ENCODE data around the gene SEMA3D. TPM values are rescaled to one million over a fixed set of nuclear protein-coding genes. Genes with fewer than 3 reads are reported as not detected.
A peak's percentile ranks its signal among the peaks of the same experiment; 100 is the strongest.

Gene SEMA3D
- total and polyA plus RNA-seq, 2 donors (not counting 3 experiments of a cell fraction or from before 2014, with no cell fraction given) = 9.9 to 10.3 TPM

DNA sequence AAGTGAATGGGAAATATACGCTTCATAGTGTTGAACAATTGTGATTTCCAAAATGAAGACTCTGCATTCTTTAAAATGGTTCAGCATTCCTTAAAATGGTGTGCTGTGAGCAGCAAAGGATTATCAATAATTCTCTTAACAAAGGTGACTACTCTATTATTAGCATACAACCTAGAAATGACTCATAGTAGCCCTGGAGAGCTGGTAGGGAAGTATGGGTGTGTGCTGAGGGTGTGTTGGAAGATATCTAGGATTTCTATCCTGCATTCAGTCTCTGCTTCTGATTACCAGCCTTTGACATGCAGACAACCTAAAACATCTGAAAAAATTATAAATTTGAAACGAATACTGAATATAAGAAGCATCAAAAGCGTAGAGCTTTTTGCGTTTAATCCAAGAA lies 72.5 kb downstream of the SEMA3D start:
- DNase-seq (ENCODE audit: low read depth, low spot score) (no peak), FAIRE-seq (no peak)
- no TSS peak for BruUV-seq (replicated peaks)
- no peaks in the 10 kb centered on the region for H3K79me2 ChIP-seq (ENCODE audit: control insufficient read depth, insufficient read depth, low read length)
- no peak overlapping the region for H3K4me3 ChIP-seq (replicated peaks in 1 of 3; ENCODE audit: insufficient read depth in 1 of 3, low read depth in 1 of 3, low read length in 3 of 3)
- dilution Hi-C loops (cut with MboI; ENCODE audit: extremely low pct_ligation_motif_present, low sequenced_read_pairs) = no loop called here
- no peaks in the 10 kb centered on the region for H3K9me1 ChIP-seq (replicated peaks; ENCODE audit: control insufficient read depth, extremely low read depth, insufficient read depth, low read length)
- no peaks in the 10 kb centered on the region for H3K36me3 ChIP-seq (ENCODE audit: control insufficient read depth in 2 of 2, extremely low read depth in 1 of 2, insufficient read depth in 2 of 2, low read length in 2 of 2)
- no peak overlapping the region for H3K4me2 ChIP-seq (ENCODE audit: insufficient read depth, low read length)
- H3K9me3 ChIP-seq (replicated peaks; ENCODE audit: control insufficient read depth, insufficient read depth, low read length) = no peaks in the 10 kb centered on the region
- ChIA-PET POLR2A (no interaction called here), CTCF (interaction anchor here (1.0 to 1.7 kb wide), 3 partner anchors 10 to 72 kb away, joined by 5 to 7 read pairs (median 6); partner anchors contain the start of gene SEMA3D)
- no peaks in the 10 kb centered on the region for H4K20me1 ChIP-seq (replicated peaks; ENCODE audit: control insufficient read depth, extremely low read depth, insufficient read depth, low read length)
- H3K27ac ChIP-seq (ENCODE audit: insufficient read depth, low read depth, low read length) = no peak overlapping the region
- no peaks in the 10 kb centered on the region for H3K4me1 ChIP-seq (ENCODE audit: control insufficient read depth, extremely low read depth, insufficient read depth, low read length)
- no peak overlapping the region for H2AFZ ChIP-seq (ENCODE audit: low read depth, low read length)
- intact Hi-C loops (cut with micrococcal nuclease) = no loop called here
- TF ChIP-seq POLR2AphosphoS5 (IDR thresholded peaks at IDR 0.05; ENCODE audit: insufficient read depth, low read depth, low read length) (no peak), FOS (IDR thresholded peaks at IDR 0.05; ENCODE audit: borderline replicate concordance, insufficient read depth, low read length) (peak; percentile 27)
- no peaks in the 10 kb centered on the region for H3K27me3 ChIP-seq (ENCODE audit: control insufficient read depth in 2 of 2, insufficient read depth in 2 of 2, low read length in 2 of 2)
- no peak overlapping the region for H3K9ac ChIP-seq (replicated peaks; ENCODE audit: extremely low read depth, insufficient read depth, low read length)

DNA sequence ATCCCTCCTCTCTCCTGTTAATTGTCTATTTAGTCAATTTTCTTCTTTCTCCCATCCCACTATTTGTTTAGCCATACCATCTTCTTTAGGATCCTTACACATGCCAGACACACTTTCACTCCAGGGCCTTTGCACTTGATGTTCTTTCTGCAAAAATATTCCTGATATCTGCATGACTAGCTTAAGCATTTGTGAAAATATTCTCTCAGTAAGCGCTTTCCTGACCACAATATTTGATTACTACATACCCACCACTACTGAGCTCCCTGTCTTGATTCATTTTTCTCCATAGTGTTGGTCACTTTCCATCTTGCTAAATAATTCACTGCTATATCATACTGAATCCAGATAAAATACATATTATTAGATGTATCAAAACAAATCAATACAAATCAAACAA lies 75.1 kb downstream of the SEMA3D start:
- no peaks in the 10 kb centered on the region for H3K9me1 ChIP-seq (replicated peaks; ENCODE audit: control insufficient read depth, extremely low read depth, insufficient read depth, low read length)
- FAIRE-seq (no peak), DNase-seq (ENCODE audit: low read depth, low spot score) (no peak)
- no peak overlapping the region for H3K4me3 ChIP-seq (replicated peaks in 1 of 3; ENCODE audit: insufficient read depth in 1 of 3, low read depth in 1 of 3, low read length in 3 of 3)
- no peak overlapping the region for H3K9ac ChIP-seq (replicated peaks; ENCODE audit: extremely low read depth, insufficient read depth, low read length)
- H3K9me3 ChIP-seq (replicated peaks; ENCODE audit: control insufficient read depth, insufficient read depth, low read length) = no peaks in the 10 kb centered on the region
- no peak overlapping the region for H2AFZ ChIP-seq (ENCODE audit: low read depth, low read length)
- BruUV-seq (replicated peaks) = no TSS peak
- ChIA-PET POLR2A (no interaction called here), CTCF (interaction anchor here (1.3 kb wide), 1 partner anchor 9 kb away, joined by 5 read pairs; no protein-coding TSS in a partner anchor)
- no peaks in the 10 kb centered on the region for H3K79me2 ChIP-seq (ENCODE audit: control insufficient read depth, insufficient read depth, low read length)
- no peaks in the 10 kb centered on the region for H3K36me3 ChIP-seq (ENCODE audit: control insufficient read depth in 2 of 2, extremely low read depth in 1 of 2, insufficient read depth in 2 of 2, low read length in 2 of 2)
- no peaks in the 10 kb centered on the region for H3K4me1 ChIP-seq (ENCODE audit: control insufficient read depth, extremely low read depth, insufficient read depth, low read length)
- no peak overlapping the region for H3K4me2 ChIP-seq (ENCODE audit: insufficient read depth, low read length)
- H3K27me3 ChIP-seq (ENCODE audit: control insufficient read depth in 2 of 2, insufficient read depth in 2 of 2, low read length in 2 of 2) = no peaks in the 10 kb centered on the region
- intact Hi-C loops (cut with micrococcal nuclease) = no loop called here
- no peaks in the 10 kb centered on the region for H4K20me1 ChIP-seq (replicated peaks; ENCODE audit: control insufficient read depth, extremely low read depth, insufficient read depth, low read length)
- dilution Hi-C loops (cut with MboI; ENCODE audit: extremely low pct_ligation_motif_present, low sequenced_read_pairs) = no loop called here
- TF ChIP-seq, protein P1, sequence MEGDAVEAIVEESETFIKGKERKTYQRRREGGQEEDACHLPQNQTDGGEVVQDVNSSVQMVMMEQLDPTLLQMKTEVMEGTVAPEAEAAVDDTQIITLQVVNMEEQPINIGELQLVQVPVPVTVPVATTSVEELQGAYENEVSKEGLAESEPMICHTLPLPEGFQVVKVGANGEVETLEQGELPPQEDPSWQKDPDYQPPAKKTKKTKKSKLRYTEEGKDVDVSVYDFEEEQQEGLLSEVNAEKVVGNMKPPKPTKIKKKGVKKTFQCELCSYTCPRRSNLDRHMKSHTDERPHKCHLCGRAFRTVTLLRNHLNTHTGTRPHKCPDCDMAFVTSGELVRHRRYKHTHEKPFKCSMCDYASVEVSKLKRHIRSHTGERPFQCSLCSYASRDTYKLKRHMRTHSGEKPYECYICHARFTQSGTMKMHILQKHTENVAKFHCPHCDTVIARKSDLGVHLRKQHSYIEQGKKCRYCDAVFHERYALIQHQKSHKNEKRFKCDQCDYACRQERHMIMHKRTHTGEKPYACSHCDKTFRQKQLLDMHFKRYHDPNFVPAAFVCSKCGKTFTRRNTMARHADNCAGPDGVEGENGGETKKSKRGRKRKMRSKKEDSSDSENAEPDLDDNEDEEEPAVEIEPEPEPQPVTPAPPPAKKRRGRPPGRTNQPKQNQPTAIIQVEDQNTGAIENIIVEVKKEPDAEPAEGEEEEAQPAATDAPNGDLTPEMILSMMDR (IDR thresholded peaks at IDR 0.05; ENCODE audit: extremely low read depth in 1 of 2, insufficient read depth in 1 of 2, low read depth in 1 of 2, low read length in 2 of 2) = no peak
- TF ChIP-seq EZH2 (IDR thresholded peaks at IDR 0.05; ENCODE audit: borderline replicate concordance, low read depth, low read length, severe bottlenecking) (no peak), GATA2 (IDR thresholded peaks at IDR 0.05; ENCODE audit: insufficient read depth, insufficient read length, low read depth, low read length) (no peak), MYC (IDR thresholded peaks at IDR 0.05; ENCODE audit: low read depth, low read length) (no peak), JUN (IDR thresholded peaks at IDR 0.05; ENCODE audit: borderline replicate concordance, insufficient read depth, insufficient read length, low read depth) (no peak), POLR2AphosphoS5 (IDR thresholded peaks at IDR 0.05; ENCODE audit: insufficient read depth, low read depth, low read length) (no peak), POLR2A (IDR thresholded peaks at IDR 0.05; ENCODE audit: low read depth, low read length) (no peak), FOS (IDR thresholded peaks at IDR 0.05; ENCODE audit: borderline replicate concordance, insufficient read depth, low read length) (no peak)
- TF ChIP-seq, protein P2, sequence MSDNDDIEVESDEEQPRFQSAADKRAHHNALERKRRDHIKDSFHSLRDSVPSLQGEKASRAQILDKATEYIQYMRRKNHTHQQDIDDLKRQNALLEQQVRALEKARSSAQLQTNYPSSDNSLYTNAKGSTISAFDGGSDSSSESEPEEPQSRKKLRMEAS (IDR thresholded peaks at IDR 0.05; ENCODE audit: insufficient read depth, insufficient read length) = no peak
- H3K27ac ChIP-seq (ENCODE audit: insufficient read depth, low read depth, low read length) = no peak overlapping the region

Measured in endothelial cell of umbilical vein (primary cell).